Loucy (cell line): ENCODE measurements around the gene DBT.

Experiments used
- H2AFZ ChIP-seq: fragments of 200-600 bp; sonication (generic); 2 replicates; pipeline ENCODE4 v1.6.0; 2016; ENCODE audit warnings: antibody characterized with exemption, mild to moderate bottlenecking, low read length, moderate library complexity
- H3F3A ChIP-seq: fragments of 200-600 bp; 2 replicates; pipeline ENCODE4 v1.6.0; 2016; ENCODE audit warnings: antibody characterized with exemption, low read depth, mild to moderate bottlenecking
- H3K27me3 ChIP-seq: fragments of 200-600 bp; sonication (generic); 2 replicates; pipeline ENCODE4 v1.6.1; 2014; ENCODE audit warnings: low read length, mild to moderate bottlenecking; ENCODE audit not compliant: insufficient read depth, poor library complexity, severe bottlenecking
- H3K36me3 ChIP-seq: fragments of 200-600 bp; sonication (generic); 2 replicates; pipeline ENCODE4 v1.6.1; 2016; ENCODE audit warnings: low read length; ENCODE audit not compliant: insufficient read depth
- H3K4me1 ChIP-seq: fragments of 200-600 bp; sonication (generic); 2 replicates; pipeline ENCODE4 v1.5.1; 2014; ENCODE audit warnings: low read length, mild to moderate bottlenecking; ENCODE audit not compliant: insufficient read depth, poor library complexity, severe bottlenecking
- H3K4me2 ChIP-seq: fragments of 200-600 bp; sonication (generic); 2 replicates; pipeline ENCODE4 v1.6.0; 2014; ENCODE audit warnings: antibody characterized with exemption, low read length, low read depth, mild to moderate bottlenecking; ENCODE audit not compliant: poor library complexity, severe bottlenecking
- H3K4me3 ChIP-seq: fragments of 200-600 bp; sonication (generic); 2 replicates; pipeline ENCODE4 v1.5.1; 2014; ENCODE audit warnings: low read length, mild to moderate bottlenecking, mixed read lengths; ENCODE audit not compliant: poor library complexity, severe bottlenecking
- H3K79me2 ChIP-seq: fragments of 200-600 bp; sonication (generic); 2 replicates; pipeline ENCODE4 v1.6.1; 2014; ENCODE audit warnings: low read length; ENCODE audit not compliant: insufficient read depth
- H3K9ac ChIP-seq: fragments of 200-600 bp; sonication (generic); 2 replicates; pipeline ENCODE4 v1.6.0; 2014; ENCODE audit warnings: mild to moderate bottlenecking, low read depth, low read length, moderate library complexity; ENCODE audit not compliant: poor library complexity, severe bottlenecking
- H3K9me2 ChIP-seq: fragments of 200-600 bp; sonication (generic); replicated peaks from 2 replicates; pipeline ENCODE4 v1.6.1; 2016; ENCODE audit warnings: low read depth, low read length, mixed read lengths
- H3K9me3 ChIP-seq: fragments of 200-600 bp; sonication (generic); 2 replicates; pipeline ENCODE4 v1.6.1; 2014; ENCODE audit warnings: mild to moderate bottlenecking, antibody characterized with exemption, low read length, low read depth; ENCODE audit not compliant: insufficient read depth
- H4K20me1 ChIP-seq: fragments of 200-600 bp; sonication (generic); 2 replicates; pipeline ENCODE4 v1.6.0; 2014; ENCODE audit warnings: antibody characterized with exemption, low read length, mild to moderate bottlenecking; ENCODE audit not compliant: insufficient read depth, poor library complexity, severe bottlenecking
- EZH2phosphoT487 ChIP-seq: fragments of 200-600 bp; IDR thresholded peaks from 2 replicates; pipeline ENCODE4 v1.6.1; 2018; ENCODE audit warnings: antibody characterized with exemption, mild to moderate bottlenecking, moderate library complexity, borderline replicate concordance
- TF ChIP-seq, protein P1 (sequence below): fragments of 200-600 bp; sonication (generic); conservative IDR thresholded peaks from 2 replicates; pipeline ENCODE4 v1.5.1; 2014; ENCODE audit warnings: mild to moderate bottlenecking, antibody characterized with exemption, low read length

Gene DBT

DNA sequence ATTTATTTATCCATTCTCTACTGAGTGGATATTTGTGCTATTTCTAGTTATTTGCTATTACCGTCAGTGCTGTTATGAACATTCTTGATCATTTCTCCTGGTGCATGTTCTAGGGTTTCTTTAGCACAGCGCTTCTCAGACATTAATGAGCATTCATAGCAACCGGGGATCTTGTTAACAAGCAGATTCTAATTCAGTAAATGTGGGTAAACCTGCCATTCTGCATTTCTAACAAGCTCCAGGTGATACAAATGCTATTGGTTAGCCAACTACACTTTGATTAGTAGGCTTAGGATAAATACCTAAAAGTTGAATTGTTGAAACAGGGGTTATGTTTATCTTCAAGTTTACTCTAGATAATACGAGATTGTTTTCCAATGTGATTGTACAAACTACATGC is 3.3 kb upstream of the DBT start:
- no peak overlapping the region for H3K9ac ChIP-seq
- no peaks in the 10 kb centered on the region for H3K9me3 ChIP-seq
- no peaks in the 10 kb centered on the region for H3K9me2 ChIP-seq
- peaks cover 15% of the 10 kb centered on the region for H3K4me1 ChIP-seq
- no peaks in the 10 kb centered on the region for H3K27me3 ChIP-seq
- no peaks in the 10 kb centered on the region for H4K20me1 ChIP-seq
- TF ChIP-seq, protein P1, sequence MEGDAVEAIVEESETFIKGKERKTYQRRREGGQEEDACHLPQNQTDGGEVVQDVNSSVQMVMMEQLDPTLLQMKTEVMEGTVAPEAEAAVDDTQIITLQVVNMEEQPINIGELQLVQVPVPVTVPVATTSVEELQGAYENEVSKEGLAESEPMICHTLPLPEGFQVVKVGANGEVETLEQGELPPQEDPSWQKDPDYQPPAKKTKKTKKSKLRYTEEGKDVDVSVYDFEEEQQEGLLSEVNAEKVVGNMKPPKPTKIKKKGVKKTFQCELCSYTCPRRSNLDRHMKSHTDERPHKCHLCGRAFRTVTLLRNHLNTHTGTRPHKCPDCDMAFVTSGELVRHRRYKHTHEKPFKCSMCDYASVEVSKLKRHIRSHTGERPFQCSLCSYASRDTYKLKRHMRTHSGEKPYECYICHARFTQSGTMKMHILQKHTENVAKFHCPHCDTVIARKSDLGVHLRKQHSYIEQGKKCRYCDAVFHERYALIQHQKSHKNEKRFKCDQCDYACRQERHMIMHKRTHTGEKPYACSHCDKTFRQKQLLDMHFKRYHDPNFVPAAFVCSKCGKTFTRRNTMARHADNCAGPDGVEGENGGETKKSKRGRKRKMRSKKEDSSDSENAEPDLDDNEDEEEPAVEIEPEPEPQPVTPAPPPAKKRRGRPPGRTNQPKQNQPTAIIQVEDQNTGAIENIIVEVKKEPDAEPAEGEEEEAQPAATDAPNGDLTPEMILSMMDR: no peak
- TF ChIP-seq EZH2phosphoT487: no peak
- H3K79me2 ChIP-seq: peaks cover 17% of the 10 kb centered on the region
- no peak overlapping the region for H3K4me2 ChIP-seq
- no peak overlapping the region for H2AFZ ChIP-seq
- H3K4me3 ChIP-seq: no peak overlapping the region
- peaks cover 3% of the 10 kb centered on the region; the same call in 1 of the 2 replicates for H3F3A ChIP-seq
- no peaks in the 10 kb centered on the region for H3K36me3 ChIP-seq

DNA sequence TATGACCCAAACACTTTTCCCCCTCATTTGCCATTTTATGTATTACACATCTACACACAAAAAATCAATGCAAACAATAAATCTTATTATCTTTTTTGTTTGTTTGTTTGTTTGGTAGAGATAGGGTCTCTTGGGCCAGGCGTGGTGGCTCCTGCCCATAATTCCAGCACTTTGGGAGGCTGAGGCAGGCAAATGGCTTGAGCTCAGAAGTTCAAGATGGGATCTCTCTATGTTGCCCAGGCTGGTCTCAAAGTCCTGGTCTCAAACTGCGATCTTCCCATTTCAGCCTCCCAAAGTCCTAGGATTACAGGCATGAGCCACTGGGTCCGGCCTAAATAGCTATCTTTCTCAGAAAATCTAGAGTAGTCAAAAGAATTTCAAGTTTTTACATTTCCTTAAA is 1.2 kb upstream of the DBT start:
- Histone ChIP-seq H3F3A (peaks cover 3% of the 10 kb centered on the region; the same call in 1 of the 2 replicates), H3K9ac (no peak overlapping the region), H3K27me3 (no peaks in the 10 kb centered on the region), H3K36me3 (no peaks in the 10 kb centered on the region), H3K4me3 (no peak overlapping the region), H3K4me2 (no peak overlapping the region), H4K20me1 (no peaks in the 10 kb centered on the region), H3K4me1 (peaks cover 24% of the 10 kb centered on the region), H2AFZ (no peak overlapping the region), H3K79me2 (peaks cover 17% of the 10 kb centered on the region), H3K9me2 (no peaks in the 10 kb centered on the region), H3K9me3 (no peaks in the 10 kb centered on the region)
- TF ChIP-seq, protein P1: no peak
- no peak for TF ChIP-seq EZH2phosphoT487

DNA sequence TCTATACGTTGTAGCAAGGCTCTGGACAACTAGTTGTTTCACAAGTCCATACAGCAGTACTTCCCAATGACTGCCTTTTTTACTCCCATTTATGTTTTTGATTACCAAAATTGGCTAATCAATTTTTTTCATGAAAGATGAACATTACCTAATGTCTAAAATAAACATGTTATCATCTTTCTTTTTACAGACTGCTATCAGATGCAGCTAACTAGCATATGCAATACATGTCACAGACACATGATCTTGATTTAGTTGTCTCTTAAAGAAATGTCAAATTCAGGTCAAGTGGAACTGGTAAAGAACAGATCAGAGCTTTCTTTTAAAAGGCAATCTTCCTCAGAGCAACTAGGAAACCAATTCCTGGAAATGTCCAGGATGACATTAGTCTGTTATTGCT is 630 bp upstream of the DBT start:
- Histone ChIP-seq H3K4me3 (peak overlapping the region; percentile 94), H3K36me3 (no peaks in the 10 kb centered on the region), H2AFZ (peak overlapping the region; percentile 93), H3K9me2 (no peaks in the 10 kb centered on the region), H3K4me1 (peaks cover 24% of the 10 kb centered on the region), H3F3A (peaks cover 3% of the 10 kb centered on the region; the same call in 1 of the 2 replicates), H4K20me1 (no peaks in the 10 kb centered on the region), H3K4me2 (peak overlapping the region; percentile 88), H3K9ac (peak overlapping the region; percentile 91), H3K79me2 (peaks cover 17% of the 10 kb centered on the region), H3K27me3 (no peaks in the 10 kb centered on the region), H3K9me3 (no peaks in the 10 kb centered on the region)
- TF ChIP-seq, protein P1: no peak
- TF ChIP-seq EZH2phosphoT487: no peak
